MM.1S (cell line): ENCODE data around the gene FAM118A.

Experiments used
- CTCF ChIP-seq: fragments of 300-600 bp; sonication (generic); IDR thresholded peaks from 2 replicates; pipeline ENCODE4 v1.5.1; 2016; ENCODE audit warnings: antibody characterized with exemption, low read length, mixed read lengths
- EZH2 ChIP-seq: fragments of 300-600 bp; sonication (generic); optimal IDR thresholded peaks from 2 replicates; pipeline ENCODE3; 2017; ENCODE audit warnings: low read depth, mild to moderate bottlenecking, antibody characterized with exemption, low read length, mixed read lengths
- EZH2phosphoT487 ChIP-seq: fragments of 300-600 bp; sonication (generic); IDR thresholded peaks from 2 replicates; pipeline ENCODE4 v1.6.1; 2018; ENCODE audit warnings: antibody characterized with exemption, low read length

- TF ChIP-seq CTCF (no peak), EZH2 (no peak), EZH2phosphoT487 (no peak)
Observed at GRCh38 chr22:45291061-45291930, 18.4 kb upstream of the FAM118A start.
